Measurements from ENCODE around the gene NALCN.

The NALCN gene

GRCh38 chr13:101408992-101409656 is 7.2 kb downstream of the NALCN start:
- no peak overlapping the region for H3K9ac ChIP-seq (ENCODE audit: low read length)
- peaks cover 11% of the 10 kb centered on the region for H3K4me1 ChIP-seq (ENCODE audit: control insufficient read depth, low read depth, low read length)
- no peak overlapping the region for H3K4me3 ChIP-seq (ENCODE audit: low read length)
- no peaks in the 10 kb centered on the region for H3K36me3 ChIP-seq (ENCODE audit: control insufficient read depth, low read depth, low read length)
- no peak overlapping the region for H3K27ac ChIP-seq (ENCODE audit: low read length)
- H3K9me3 ChIP-seq (ENCODE audit: control insufficient read depth, low read depth, low read length) = no peaks in the 10 kb centered on the region
- H3K27me3 ChIP-seq (ENCODE audit: control insufficient read depth, insufficient read depth, low read length) = peaks cover 6% of the 10 kb centered on the region

GRCh38 chr13:101408154-101408553 is 8.2 kb downstream of the NALCN start:
- Histone ChIP-seq H3K9me3 (ENCODE audit: control insufficient read depth, low read depth, low read length) (no peaks in the 10 kb centered on the region), H3K4me3 (ENCODE audit: low read length) (no peak overlapping the region), H3K4me1 (ENCODE audit: control insufficient read depth, low read depth, low read length) (peaks cover 11% of the 10 kb centered on the region), H3K27ac (ENCODE audit: low read length) (no peak overlapping the region), H3K27me3 (ENCODE audit: control insufficient read depth, insufficient read depth, low read length) (no peaks in the 10 kb centered on the region), H3K36me3 (ENCODE audit: control insufficient read depth, low read depth, low read length) (no peaks in the 10 kb centered on the region), H3K9ac (ENCODE audit: low read length) (no peak overlapping the region)

GRCh38 chr13:101406791-101407190 is 9.5 kb downstream of the NALCN start:
- no peaks in the 10 kb centered on the region for H3K9me3 ChIP-seq (ENCODE audit: control insufficient read depth, low read depth, low read length)
- H3K27ac ChIP-seq (ENCODE audit: low read length) = no peak overlapping the region
- H3K36me3 ChIP-seq (ENCODE audit: control insufficient read depth, low read depth, low read length) = no peaks in the 10 kb centered on the region
- H3K9ac ChIP-seq (ENCODE audit: low read length) = no peak overlapping the region
- no peaks in the 10 kb centered on the region for H3K27me3 ChIP-seq (ENCODE audit: control insufficient read depth, insufficient read depth, low read length)
- peaks cover 11% of the 10 kb centered on the region for H3K4me1 ChIP-seq (ENCODE audit: control insufficient read depth, low read depth, low read length)
- no peak overlapping the region for H3K4me3 ChIP-seq (ENCODE audit: low read length)

- Histone ChIP-seq H3K9me3 (ENCODE audit: control insufficient read depth, low read depth, low read length) (no peaks in the 10 kb centered on the region), H3K9ac (ENCODE audit: low read length) (no peak overlapping the region), H3K4me1 (ENCODE audit: control insufficient read depth, low read depth, low read length) (peaks cover 11% of the 10 kb centered on the region), H3K27ac (ENCODE audit: low read length) (no peak overlapping the region), H3K36me3 (ENCODE audit: control insufficient read depth, low read depth, low read length) (no peaks in the 10 kb centered on the region), H3K4me3 (ENCODE audit: low read length) (no peak overlapping the region), H3K27me3 (ENCODE audit: control insufficient read depth, insufficient read depth, low read length) (no peaks in the 10 kb centered on the region)
Observed at GRCh38 chr13:101401196-101401595, 15.1 kb downstream of the NALCN start.

GRCh38 chr13:101399365-101399764 is 16.9 kb downstream of the NALCN start:
- H3K9me3 ChIP-seq (ENCODE audit: control insufficient read depth, low read depth, low read length) = no peaks in the 10 kb centered on the region
- H3K36me3 ChIP-seq (ENCODE audit: control insufficient read depth, low read depth, low read length) = no peaks in the 10 kb centered on the region
- H3K4me3 ChIP-seq (ENCODE audit: low read length) = no peak overlapping the region
- no peak overlapping the region for H3K27ac ChIP-seq (ENCODE audit: low read length)
- no peaks in the 10 kb centered on the region for H3K27me3 ChIP-seq (ENCODE audit: control insufficient read depth, insufficient read depth, low read length)
- H3K9ac ChIP-seq (ENCODE audit: low read length) = no peak overlapping the region
- no peaks in the 10 kb centered on the region for H3K4me1 ChIP-seq (ENCODE audit: control insufficient read depth, low read depth, low read length)

GRCh38 chr13:101398920-101399319 is 17.4 kb downstream of the NALCN start:
- Histone ChIP-seq H3K9ac (ENCODE audit: low read length) (no peak overlapping the region), H3K27ac (ENCODE audit: low read length) (no peak overlapping the region), H3K36me3 (ENCODE audit: control insufficient read depth, low read depth, low read length) (no peaks in the 10 kb centered on the region), H3K4me3 (ENCODE audit: low read length) (no peak overlapping the region), H3K27me3 (ENCODE audit: control insufficient read depth, insufficient read depth, low read length) (no peaks in the 10 kb centered on the region), H3K9me3 (ENCODE audit: control insufficient read depth, low read depth, low read length) (no peaks in the 10 kb centered on the region), H3K4me1 (ENCODE audit: control insufficient read depth, low read depth, low read length) (no peaks in the 10 kb centered on the region)

- no peak overlapping the region for H3K27ac ChIP-seq (ENCODE audit: low read length)
- H3K4me1 ChIP-seq (ENCODE audit: control insufficient read depth, low read depth, low read length) = no peaks in the 10 kb centered on the region
- H3K36me3 ChIP-seq (ENCODE audit: control insufficient read depth, low read depth, low read length) = no peaks in the 10 kb centered on the region
- H3K27me3 ChIP-seq (ENCODE audit: control insufficient read depth, insufficient read depth, low read length) = no peaks in the 10 kb centered on the region
- no peak overlapping the region for H3K9ac ChIP-seq (ENCODE audit: low read length)
- H3K4me3 ChIP-seq (ENCODE audit: low read length) = no peak overlapping the region
- H3K9me3 ChIP-seq (ENCODE audit: control insufficient read depth, low read depth, low read length) = no peaks in the 10 kb centered on the region
Observed at GRCh38 chr13:101398191-101398590, 18.1 kb downstream of the NALCN start.

- no peaks in the 10 kb centered on the region for H3K9me3 ChIP-seq (ENCODE audit: control insufficient read depth, low read depth, low read length)
- H3K27ac ChIP-seq (ENCODE audit: low read length) = no peak overlapping the region
- H3K36me3 ChIP-seq (ENCODE audit: control insufficient read depth, low read depth, low read length) = no peaks in the 10 kb centered on the region
- no peak overlapping the region for H3K4me3 ChIP-seq (ENCODE audit: low read length)
- H3K9ac ChIP-seq (ENCODE audit: low read length) = no peak overlapping the region
- H3K27me3 ChIP-seq (ENCODE audit: control insufficient read depth, insufficient read depth, low read length) = no peaks in the 10 kb centered on the region
- no peaks in the 10 kb centered on the region for H3K4me1 ChIP-seq (ENCODE audit: control insufficient read depth, low read depth, low read length)
Observed at GRCh38 chr13:101397742-101398141, 18.6 kb downstream of the NALCN start.

- Histone ChIP-seq H3K4me1 (ENCODE audit: control insufficient read depth, low read depth, low read length) (peaks cover 3% of the 10 kb centered on the region), H3K36me3 (ENCODE audit: control insufficient read depth, low read depth, low read length) (no peaks in the 10 kb centered on the region), H3K27ac (ENCODE audit: low read length) (no peak overlapping the region), H3K27me3 (ENCODE audit: control insufficient read depth, insufficient read depth, low read length) (no peaks in the 10 kb centered on the region), H3K9me3 (ENCODE audit: control insufficient read depth, low read depth, low read length) (no peaks in the 10 kb centered on the region), H3K4me3 (ENCODE audit: low read length) (no peak overlapping the region), H3K9ac (ENCODE audit: low read length) (no peak overlapping the region)
Observed at GRCh38 chr13:101394605-101395004, 21.7 kb downstream of the NALCN start.

- Histone ChIP-seq H3K27me3 (ENCODE audit: control insufficient read depth, insufficient read depth, low read length) (no peaks in the 10 kb centered on the region), H3K27ac (ENCODE audit: low read length) (no peak overlapping the region), H3K9me3 (ENCODE audit: control insufficient read depth, low read depth, low read length) (no peaks in the 10 kb centered on the region), H3K4me3 (ENCODE audit: low read length) (no peak overlapping the region), H3K36me3 (ENCODE audit: control insufficient read depth, low read depth, low read length) (no peaks in the 10 kb centered on the region), H3K9ac (ENCODE audit: low read length) (no peak overlapping the region), H3K4me1 (ENCODE audit: control insufficient read depth, low read depth, low read length) (peaks cover 3% of the 10 kb centered on the region)
Observed at GRCh38 chr13:101393140-101393539, 23.2 kb downstream of the NALCN start.

- H3K9me3 ChIP-seq (ENCODE audit: control insufficient read depth, low read depth, low read length) = no peaks in the 10 kb centered on the region
- H3K9ac ChIP-seq (ENCODE audit: low read length) = no peak overlapping the region
- no peaks in the 10 kb centered on the region for H3K27me3 ChIP-seq (ENCODE audit: control insufficient read depth, insufficient read depth, low read length)
- peaks cover 3% of the 10 kb centered on the region for H3K4me1 ChIP-seq (ENCODE audit: control insufficient read depth, low read depth, low read length)
- H3K4me3 ChIP-seq (ENCODE audit: low read length) = no peak overlapping the region
- H3K27ac ChIP-seq (ENCODE audit: low read length) = no peak overlapping the region
- no peaks in the 10 kb centered on the region for H3K36me3 ChIP-seq (ENCODE audit: control insufficient read depth, low read depth, low read length)
Observed at GRCh38 chr13:101390461-101390860, 25.8 kb downstream of the NALCN start.

- Histone ChIP-seq H3K27me3 (ENCODE audit: control insufficient read depth, insufficient read depth, low read length) (no peaks in the 10 kb centered on the region), H3K9ac (ENCODE audit: low read length) (no peak overlapping the region), H3K36me3 (ENCODE audit: control insufficient read depth, low read depth, low read length) (no peaks in the 10 kb centered on the region), H3K4me3 (ENCODE audit: low read length) (no peak overlapping the region), H3K9me3 (ENCODE audit: control insufficient read depth, low read depth, low read length) (no peaks in the 10 kb centered on the region), H3K27ac (ENCODE audit: low read length) (no peak overlapping the region), H3K4me1 (ENCODE audit: control insufficient read depth, low read depth, low read length) (peaks cover 8% of the 10 kb centered on the region)
Observed at GRCh38 chr13:101384929-101385328, 31.4 kb downstream of the NALCN start.

Data from iPS-18a (cell line).